ENCODE results near the gene ADAMTSL2.

Gene ADAMTSL2

DNA sequence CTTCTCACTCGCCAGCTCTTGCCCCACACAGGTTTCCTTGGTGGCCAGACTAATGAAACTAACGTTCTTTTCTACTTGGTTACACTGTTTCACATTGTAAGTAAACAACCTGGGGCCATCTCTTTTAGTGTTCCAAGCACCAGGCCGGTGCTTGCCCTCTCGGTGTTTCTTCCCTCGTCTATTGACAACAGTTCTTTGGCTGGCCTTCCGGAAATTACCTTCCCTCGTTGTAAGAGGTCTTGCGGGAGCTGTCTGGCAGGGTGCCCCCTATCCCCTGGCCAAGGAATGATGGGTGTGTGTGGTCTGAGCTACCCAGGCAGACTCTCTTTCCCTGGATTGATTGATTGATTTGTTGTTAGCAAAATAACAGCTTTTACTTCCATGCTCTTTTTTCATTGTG, 8.8 kb upstream of the ADAMTSL2 start:
- peak overlapping the region; percentile 92; the same call in 1 of the 2 replicates for H3K27ac ChIP-seq
- H3K4me3 ChIP-seq: peak overlapping the region; percentile 73; the same call in 1 of the 2 replicates
- H3K9ac ChIP-seq (ENCODE audit: insufficient read length): no peak overlapping the region
- TF ChIP-seq FOXP2 (optimal IDR thresholded peaks at IDR 0.05; ENCODE audit: control extremely low read depth, extremely low read length, insufficient read depth): no peak
- no peak for TF ChIP-seq EZH2 (IDR thresholded peaks at IDR 0.05)
- TF ChIP-seq POLR2AphosphoS5 (IDR thresholded peaks at IDR 0.05; ENCODE audit: borderline replicate concordance, low read depth, low read length): no peak
- no peaks in the 10 kb centered on the region for H3K9me3 ChIP-seq (ENCODE audit: low read depth, low read length)
- no peak for DNase-seq (ENCODE audit: low read depth, low spot score)
- H3K36me3 ChIP-seq (ENCODE audit: insufficient read depth, low read length): no peaks in the 10 kb centered on the region

DNA sequence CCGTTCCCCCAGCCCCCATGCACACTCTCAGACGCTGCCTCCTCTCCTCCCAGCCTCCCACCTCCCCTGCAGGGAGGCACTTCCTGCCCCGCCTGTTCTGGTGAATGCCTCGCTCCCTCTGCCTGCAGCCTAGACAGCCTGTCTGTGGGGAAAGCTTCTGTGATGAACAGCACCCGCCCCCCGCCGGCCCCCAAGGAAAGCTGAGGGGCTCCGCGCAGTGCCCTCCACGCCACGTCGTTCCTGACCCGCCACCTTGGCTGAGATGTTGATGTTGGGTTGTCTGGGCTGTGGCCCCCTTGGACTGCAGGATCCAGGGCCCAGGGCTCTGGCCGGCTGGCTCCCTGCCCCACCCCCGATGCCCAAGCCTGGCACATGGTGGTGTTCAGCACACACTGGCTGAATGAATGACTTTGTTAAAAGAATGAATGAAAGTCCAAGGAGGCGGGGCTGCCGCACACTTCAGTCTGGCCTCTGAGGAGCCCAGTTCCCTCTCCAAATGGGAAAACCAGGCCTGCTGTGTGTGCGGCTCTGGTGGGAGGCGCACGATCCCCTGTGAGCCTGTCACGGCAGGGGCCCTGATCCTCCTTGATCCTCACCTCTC, 7.7 kb upstream of the ADAMTSL2 start:
- Histone ChIP-seq H3K9me3 (ENCODE audit: low read depth, low read length) (no peaks in the 10 kb centered on the region), H3K4me3 (peak overlapping the region; percentile 73), H3K36me3 (ENCODE audit: insufficient read depth, low read length) (no peaks in the 10 kb centered on the region), H3K27ac (peak overlapping the region; percentile 92), H3K9ac (ENCODE audit: insufficient read length) (peak overlapping the region; percentile 56)
- no peak for DNase-seq (ENCODE audit: low read depth, low spot score)
- TF ChIP-seq POLR2AphosphoS5 (IDR thresholded peaks at IDR 0.05; ENCODE audit: borderline replicate concordance, low read depth, low read length) (peak; percentile 26; the same call in 1 of the 2 replicates), EZH2 (IDR thresholded peaks at IDR 0.05) (no peak)

DNA sequence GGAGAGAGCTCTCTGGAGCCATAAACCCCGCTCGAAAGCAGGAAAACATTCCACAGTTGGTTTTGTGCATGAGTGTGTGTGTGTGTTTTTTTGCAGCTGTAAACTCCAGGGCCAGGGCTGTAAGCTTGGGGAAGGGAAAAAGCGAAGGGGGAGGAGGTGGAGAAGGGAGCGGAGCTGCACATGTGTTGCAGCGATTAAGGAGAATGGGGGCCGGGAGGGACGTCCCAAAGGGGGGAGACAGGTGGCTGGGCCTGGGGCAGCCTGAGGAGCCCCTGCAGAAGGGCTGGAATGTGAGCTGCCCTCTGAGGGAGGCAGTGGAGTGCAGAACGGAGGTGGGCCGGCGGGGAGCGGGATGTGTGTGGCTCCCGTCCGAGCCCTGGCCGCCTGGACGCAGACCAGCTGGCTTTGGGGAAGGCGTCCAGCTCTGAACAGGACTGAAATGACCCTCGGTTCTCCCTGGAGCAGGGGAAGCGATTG, 7.0 kb upstream of the ADAMTSL2 start:
- Histone ChIP-seq H3K4me3 (peak overlapping the region; percentile 73), H3K27ac (peak overlapping the region; percentile 92), H3K9me3 (ENCODE audit: low read depth, low read length) (no peaks in the 10 kb centered on the region), H3K36me3 (ENCODE audit: insufficient read depth, low read length) (no peaks in the 10 kb centered on the region), H3K9ac (ENCODE audit: insufficient read length) (peak overlapping the region; percentile 56)
- no peak for DNase-seq (ENCODE audit: low read depth, low spot score)
- no peak for TF ChIP-seq POLR2AphosphoS5 (IDR thresholded peaks at IDR 0.05; ENCODE audit: borderline replicate concordance, low read depth, low read length)
- TF ChIP-seq EZH2 (IDR thresholded peaks at IDR 0.05): no peak
- no peak for TF ChIP-seq FOXP2 (optimal IDR thresholded peaks at IDR 0.05; ENCODE audit: control extremely low read depth, extremely low read length, insufficient read depth)

DNA sequence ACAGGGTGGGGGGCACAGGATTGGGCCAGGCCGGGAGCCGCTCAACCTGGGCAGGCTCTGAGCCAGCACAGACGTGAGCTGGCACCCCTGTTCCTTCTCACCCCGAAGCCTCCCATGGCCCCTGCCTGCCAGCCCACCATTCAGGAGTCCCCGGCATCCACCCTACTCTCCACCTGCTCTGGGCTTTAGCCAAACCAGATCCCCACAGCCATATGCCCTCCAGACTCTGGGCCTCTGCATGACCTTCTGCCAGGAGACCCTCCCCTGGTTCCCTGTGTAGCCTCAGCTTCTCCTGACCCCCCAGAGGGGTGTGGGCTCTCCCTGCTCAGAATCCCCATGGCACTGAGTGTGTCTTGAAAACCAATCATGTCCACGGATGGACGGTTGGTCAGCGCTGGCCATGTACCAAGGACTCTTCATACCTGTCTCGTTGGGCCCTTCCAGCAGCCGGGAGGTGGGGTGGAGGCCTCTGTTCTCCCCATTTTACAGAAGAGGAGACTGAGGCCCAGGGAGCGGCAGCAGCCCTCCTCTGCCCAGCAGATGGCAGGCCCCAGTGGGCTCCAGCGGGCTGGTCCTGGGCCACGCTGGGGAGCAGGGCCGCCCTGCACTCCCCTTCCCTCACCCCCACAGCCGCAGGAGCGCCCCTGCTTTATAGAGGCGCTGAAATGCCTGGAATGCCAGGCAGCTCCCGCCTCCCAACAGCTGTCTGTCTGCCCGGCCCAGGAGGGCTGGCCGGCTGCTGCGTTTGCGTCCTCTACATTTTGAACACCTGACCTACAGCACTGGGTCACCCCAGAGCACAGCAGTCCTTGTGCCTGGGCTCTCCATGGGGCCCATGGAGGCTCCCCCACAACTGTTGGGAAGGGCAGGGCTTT, 6.3 kb upstream of the ADAMTSL2 start:
- H3K36me3 ChIP-seq (ENCODE audit: insufficient read depth, low read length): no peaks in the 10 kb centered on the region
- no peak overlapping the region for H3K4me3 ChIP-seq
- peak overlapping the region; percentile 92; the same call in 1 of the 2 replicates for H3K27ac ChIP-seq
- DNase-seq (ENCODE audit: low read depth, low spot score): no peak
- peak overlapping the region; percentile 56 for H3K9ac ChIP-seq (ENCODE audit: insufficient read length)
- no peaks in the 10 kb centered on the region for H3K9me3 ChIP-seq (ENCODE audit: low read depth, low read length)
- no peak for TF ChIP-seq FOXP2 (optimal IDR thresholded peaks at IDR 0.05; ENCODE audit: control extremely low read depth, extremely low read length, insufficient read depth)
- no peak for TF ChIP-seq POLR2AphosphoS5 (IDR thresholded peaks at IDR 0.05; ENCODE audit: borderline replicate concordance, low read depth, low read length)
- TF ChIP-seq EZH2 (IDR thresholded peaks at IDR 0.05): no peak

DNA sequence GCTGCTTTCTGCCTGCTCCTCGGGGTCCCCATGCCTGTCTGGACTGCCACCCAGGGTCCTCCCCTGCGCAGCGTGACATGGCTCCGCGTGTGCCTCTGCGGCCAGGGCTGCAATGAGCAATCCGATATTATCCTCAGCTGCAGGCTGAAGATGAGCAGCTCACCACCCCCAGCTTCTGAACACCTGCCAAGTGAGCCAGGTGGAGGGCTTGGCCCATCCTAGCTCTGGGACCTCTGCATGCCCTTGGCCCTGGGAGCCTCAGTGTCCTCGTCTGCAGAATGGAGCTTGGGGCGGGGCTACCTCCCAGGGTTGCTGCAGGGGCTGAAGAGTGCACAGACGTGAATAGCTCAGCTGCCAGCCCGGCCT, 5.6 kb upstream of the ADAMTSL2 start:
- Histone ChIP-seq H3K9ac (ENCODE audit: insufficient read length) (no peak overlapping the region), H3K36me3 (ENCODE audit: insufficient read depth, low read length) (no peaks in the 10 kb centered on the region), H3K27ac (no peak overlapping the region), H3K4me3 (no peak overlapping the region), H3K9me3 (ENCODE audit: low read depth, low read length) (no peaks in the 10 kb centered on the region)
- no peak for DNase-seq (ENCODE audit: low read depth, low spot score)
- TF ChIP-seq FOXP2 (optimal IDR thresholded peaks at IDR 0.05; ENCODE audit: control extremely low read depth, extremely low read length, insufficient read depth): no peak
- no peak for TF ChIP-seq POLR2AphosphoS5 (IDR thresholded peaks at IDR 0.05; ENCODE audit: borderline replicate concordance, low read depth, low read length)
- no peak for TF ChIP-seq EZH2 (IDR thresholded peaks at IDR 0.05)

DNA sequence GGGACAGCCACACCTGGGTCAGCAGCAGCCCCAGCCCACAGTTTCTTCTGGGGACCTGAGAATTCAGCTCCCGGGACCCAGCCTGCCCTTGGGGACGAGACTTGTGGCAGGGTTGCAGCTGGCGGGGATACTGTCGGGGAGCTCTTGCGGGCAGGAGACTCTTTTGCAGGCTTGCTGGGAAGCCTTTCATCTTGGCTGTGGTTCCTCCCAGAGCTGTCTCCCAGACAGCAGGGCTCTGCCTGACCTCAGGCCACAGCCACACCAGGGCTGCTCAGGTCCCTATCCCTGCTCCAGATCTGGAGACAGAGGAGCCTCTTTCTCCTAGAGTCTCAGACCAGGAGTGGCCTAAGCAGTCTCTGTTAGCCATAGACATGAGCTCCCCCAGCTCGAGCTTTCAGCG, 5.0 kb upstream of the ADAMTSL2 start:
- H3K9ac ChIP-seq (ENCODE audit: insufficient read length): no peak overlapping the region
- no peaks in the 10 kb centered on the region for H3K36me3 ChIP-seq (ENCODE audit: insufficient read depth, low read length)
- TF ChIP-seq FOXP2 (optimal IDR thresholded peaks at IDR 0.05; ENCODE audit: control extremely low read depth, extremely low read length, insufficient read depth) (no peak), EZH2 (IDR thresholded peaks at IDR 0.05) (no peak), POLR2AphosphoS5 (IDR thresholded peaks at IDR 0.05; ENCODE audit: borderline replicate concordance, low read depth, low read length) (no peak)
- DNase-seq (ENCODE audit: low read depth, low spot score): no peak
- 0 out of 2 replicates have a peak overlapping the region, but pooled peaks have one; percentile 31 for H3K27ac ChIP-seq
- H3K4me3 ChIP-seq: no peak overlapping the region
- H3K9me3 ChIP-seq (ENCODE audit: low read depth, low read length): no peaks in the 10 kb centered on the region

DNA sequence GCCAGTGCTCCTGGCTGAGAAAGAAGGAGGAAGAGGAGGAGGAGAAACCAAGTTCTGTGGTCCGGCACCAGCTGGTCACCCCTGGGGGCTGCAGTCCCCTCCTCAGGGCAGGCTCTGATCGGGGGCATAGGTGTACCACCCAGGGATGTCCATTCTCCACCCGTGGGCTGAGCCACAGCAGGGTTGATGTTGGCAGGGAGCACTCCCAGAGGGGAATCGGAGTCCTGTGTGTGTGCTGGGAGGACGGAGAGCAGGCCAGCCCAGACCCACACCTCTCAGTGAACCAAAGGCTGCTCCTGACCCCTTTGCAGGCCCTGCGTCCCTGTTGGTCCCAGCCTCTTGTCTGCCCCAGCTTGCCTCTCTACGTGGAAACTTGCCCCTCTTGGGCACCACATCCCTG, 4.6 kb upstream of the ADAMTSL2 start:
- no peak for DNase-seq (ENCODE audit: low read depth, low spot score)
- TF ChIP-seq EZH2 (IDR thresholded peaks at IDR 0.05) (no peak), POLR2AphosphoS5 (IDR thresholded peaks at IDR 0.05; ENCODE audit: borderline replicate concordance, low read depth, low read length) (no peak), FOXP2 (optimal IDR thresholded peaks at IDR 0.05; ENCODE audit: control extremely low read depth, extremely low read length, insufficient read depth) (no peak)
- Histone ChIP-seq H3K4me3 (no peak overlapping the region), H3K27ac (no peak overlapping the region), H3K9ac (ENCODE audit: insufficient read length) (no peak overlapping the region), H3K36me3 (ENCODE audit: insufficient read depth, low read length) (no peaks in the 10 kb centered on the region), H3K9me3 (ENCODE audit: low read depth, low read length) (no peaks in the 10 kb centered on the region)

DNA sequence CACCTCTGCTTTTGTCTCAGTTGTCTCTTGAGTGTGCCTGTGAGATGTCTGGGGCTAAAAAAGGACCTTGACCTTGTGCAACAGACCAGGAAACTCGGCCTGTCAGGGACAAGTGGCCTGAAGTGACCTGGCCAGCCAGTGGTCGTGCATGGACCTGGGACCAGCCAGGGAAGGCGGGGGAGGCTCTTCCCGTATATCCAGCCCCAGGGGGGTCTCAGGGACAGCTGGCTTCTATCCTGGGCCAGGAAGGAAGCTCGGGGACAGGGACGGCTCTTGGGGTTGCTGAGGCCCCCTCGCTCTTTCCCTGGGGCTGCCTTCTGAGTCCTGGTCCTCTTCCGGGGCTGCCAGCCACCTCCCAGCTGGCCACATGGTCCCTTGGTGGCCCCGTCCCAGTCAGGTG, 3.2 kb upstream of the ADAMTSL2 start:
- Histone ChIP-seq H3K36me3 (ENCODE audit: insufficient read depth, low read length) (no peaks in the 10 kb centered on the region), H3K9me3 (ENCODE audit: low read depth, low read length) (no peaks in the 10 kb centered on the region), H3K9ac (ENCODE audit: insufficient read length) (no peak overlapping the region), H3K4me3 (no peak overlapping the region), H3K27ac (no peak overlapping the region)
- DNase-seq (ENCODE audit: low read depth, low spot score): no peak
- TF ChIP-seq EZH2 (IDR thresholded peaks at IDR 0.05) (no peak), FOXP2 (optimal IDR thresholded peaks at IDR 0.05; ENCODE audit: control extremely low read depth, extremely low read length, insufficient read depth) (no peak), POLR2AphosphoS5 (IDR thresholded peaks at IDR 0.05; ENCODE audit: borderline replicate concordance, low read depth, low read length) (no peak)
